Body of pancreas (tissue), 4 donors: ENCODE results near the gene RBM33. TPM values are rescaled to one million over a fixed set of nuclear protein-coding genes. Genes with fewer than 3 reads are reported as not detected.

Experiments used
- ATAC-seq: fragments of 150-250 bp; one replicate; pipeline ENCODE4 v1.9.1; 2016
- DNase-seq, 4 donors: peaks; one replicate each; pipeline ENCODE4 v3.0.0-alpha.2; 2019
- H3K27ac ChIP-seq, 4 donors: fragments of 200-600 bp; sonication (generic); 1 replicate in 3 of 4; 2 replicates in 1 of 4; pipeline versions ENCODE4 v1.5.1 to v1.6.1; 2016 to 2019; ENCODE audit warnings: mild to moderate bottlenecking in 1 of 4, mixed read lengths in 1 of 4, moderate library complexity in 1 of 4
- H3K27me3 ChIP-seq, 2 donors: fragments of 200-600 bp; sonication (generic); one replicate each; pipeline ENCODE4 v1.6.0; 2016; ENCODE audit warnings: mild to moderate bottlenecking in 1 of 2
- H3K36me3 ChIP-seq, 2 donors: fragments of 200-600 bp; sonication (generic); replicated peaks in 1 of 2; 2 replicates each; pipeline ENCODE4 v1.5.1; 2016; ENCODE audit warnings: low read depth in 2 of 2; ENCODE audit not compliant: insufficient read depth in 1 of 2
- H3K4me1 ChIP-seq: fragments of 200-600 bp; sonication (generic); one replicate; pipeline ENCODE4 v1.6.0; 2016
- H3K4me3 ChIP-seq, 2 donors: fragments of 200-600 bp; sonication (generic); 1 replicate in 1 of 2; 2 replicates in 1 of 2; pipeline ENCODE4 v1.5.1; 2016 to 2019
- H3K9me3 ChIP-seq, 3 donors: fragments of 200-600 bp; sonication (generic); 1 replicate in 2 of 3; 2 replicates in 1 of 3; pipeline ENCODE4 v1.5.1; 2016
- POLR2A ChIP-seq, 3 donors: fragments of 450-650 bp; IDR thresholded peaks; one replicate each; pipeline ENCODE4 v1.6.1; 2016; ENCODE audit warnings: antibody characterized with exemption in 3 of 3, mild to moderate bottlenecking in 2 of 3
- WGBS, 2 donors: methylation state at CpG; one replicate each; pipeline ENCODE4 v1.1.5; 2017; 5-methylcytosine and 5-hydroxymethylcytosine counted together
- intact Hi-C: fragments of 100-400 bp; cut with DNase I; formaldehyde crosslinking; loops from one replicate; pipeline ENCODE4 v1.15.1; 2023
- total RNA-seq, 2 donors: library from RNA; depleted of rRNA; stranded (reverse); fragments of >200 nt; gene quantifications; one replicate each; pipeline ENCODE4 v1.1.0, GENCODE V29; 2016
- TF ChIP-seq, protein P1 (sequence below), 7 experiments: fragments of 450-650 bp in 4 of 7; fragments of 200-600 bp in 3 of 7; sonication (generic) in 3 of 7; IDR thresholded peaks; one replicate each; pipeline ENCODE4 v1.5.1; 2016 to 2019; ENCODE audit warnings: antibody characterized with exemption in 7 of 7

RBM33 gene
- total RNA-seq, 2 donors from 2014 or later: 30.6 to 78.4 TPM

DNA sequence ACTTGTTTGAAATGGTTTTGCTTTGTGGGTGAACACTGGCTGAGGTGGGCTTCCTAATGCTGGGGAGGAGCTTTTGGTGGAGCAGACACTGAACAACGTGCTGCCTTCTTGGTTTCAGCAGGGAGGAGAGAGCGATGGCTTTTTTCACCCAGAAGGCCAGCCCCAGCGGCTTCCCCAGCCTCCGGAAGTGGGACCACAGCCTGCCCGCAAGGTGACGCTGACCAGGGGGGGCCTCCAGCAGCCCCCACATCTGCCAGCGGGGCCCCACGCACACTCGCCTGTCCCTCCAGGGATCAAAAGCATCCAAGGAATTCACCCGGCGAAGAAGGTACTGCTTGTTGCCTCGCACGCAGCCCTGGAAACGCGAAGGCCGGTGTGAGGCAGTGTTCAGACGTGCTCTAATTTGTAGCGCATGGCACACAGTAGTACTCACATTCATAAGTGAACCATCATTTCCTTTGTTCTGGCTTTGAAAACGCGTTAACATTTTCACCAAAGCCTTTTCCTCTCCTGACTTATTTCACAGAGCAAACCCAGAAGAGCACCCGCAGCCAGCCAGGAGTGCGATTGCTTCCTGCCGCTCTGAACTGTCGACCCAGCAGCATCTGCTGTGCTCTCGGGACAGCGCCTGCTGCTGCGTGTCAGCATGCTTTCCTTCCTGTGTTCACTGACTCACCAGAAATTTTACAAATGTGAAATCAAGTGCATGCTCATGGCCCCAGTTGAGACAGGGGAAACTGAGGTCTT, 119.4 kb downstream of the RBM33 start:
- intact Hi-C loops: loop anchor here (10.0 kb wide), 2 partner anchors 379 to 839 kb away; no protein-coding TSS in a partner anchor
- 55 to 86% methylated on average over 23 to 27 of the region's 27 CpGs for WGBS, 2 donors

DNA sequence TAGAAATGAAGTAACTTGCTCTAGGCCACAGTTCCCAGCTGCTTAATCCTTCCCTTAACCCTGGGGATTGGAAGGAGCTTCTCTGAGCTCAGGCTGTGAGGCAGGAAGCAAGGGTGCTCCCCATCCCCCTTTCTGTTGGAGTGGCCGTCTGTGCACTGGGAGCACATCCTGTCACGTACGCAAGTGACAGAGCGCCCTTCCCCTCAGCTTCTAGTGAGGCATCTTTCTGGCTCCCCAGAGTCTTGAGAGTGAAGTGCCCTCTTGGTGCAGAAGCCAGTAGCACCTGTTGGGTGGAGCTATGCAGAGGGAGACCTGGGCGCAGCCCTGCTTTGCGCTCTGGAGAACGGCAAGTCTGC, 120.0 kb downstream of the RBM33 start:
- no peaks in the 10 kb centered on the region for H3K9me3 ChIP-seq
- no peak overlapping the region for H3K27ac ChIP-seq
- H3K4me1 ChIP-seq: no peaks in the 10 kb centered on the region
- H3K36me3 ChIP-seq: peaks cover 0 to 16% of the 10 kb centered on the region in 2 donors
- intact Hi-C loops: loop anchor here (10.0 kb wide), 2 partner anchors 380 to 840 kb away; no protein-coding TSS in a partner anchor
- no peaks in the 10 kb centered on the region for H3K27me3 ChIP-seq
- no peak for ATAC-seq
- H3K4me3 ChIP-seq: no peak overlapping the region
- WGBS, 2 donors: 74 to 91% methylated on average over 7 of the region's 7 CpGs
- DNase-seq: no peak
- TF ChIP-seq, protein P1, sequence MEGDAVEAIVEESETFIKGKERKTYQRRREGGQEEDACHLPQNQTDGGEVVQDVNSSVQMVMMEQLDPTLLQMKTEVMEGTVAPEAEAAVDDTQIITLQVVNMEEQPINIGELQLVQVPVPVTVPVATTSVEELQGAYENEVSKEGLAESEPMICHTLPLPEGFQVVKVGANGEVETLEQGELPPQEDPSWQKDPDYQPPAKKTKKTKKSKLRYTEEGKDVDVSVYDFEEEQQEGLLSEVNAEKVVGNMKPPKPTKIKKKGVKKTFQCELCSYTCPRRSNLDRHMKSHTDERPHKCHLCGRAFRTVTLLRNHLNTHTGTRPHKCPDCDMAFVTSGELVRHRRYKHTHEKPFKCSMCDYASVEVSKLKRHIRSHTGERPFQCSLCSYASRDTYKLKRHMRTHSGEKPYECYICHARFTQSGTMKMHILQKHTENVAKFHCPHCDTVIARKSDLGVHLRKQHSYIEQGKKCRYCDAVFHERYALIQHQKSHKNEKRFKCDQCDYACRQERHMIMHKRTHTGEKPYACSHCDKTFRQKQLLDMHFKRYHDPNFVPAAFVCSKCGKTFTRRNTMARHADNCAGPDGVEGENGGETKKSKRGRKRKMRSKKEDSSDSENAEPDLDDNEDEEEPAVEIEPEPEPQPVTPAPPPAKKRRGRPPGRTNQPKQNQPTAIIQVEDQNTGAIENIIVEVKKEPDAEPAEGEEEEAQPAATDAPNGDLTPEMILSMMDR (IDR thresholded peaks at IDR 0.05): no peak
- no peak for TF ChIP-seq POLR2A (IDR thresholded peaks at IDR 0.05)

More for the DNA sequence above, 119.4 kb downstream of the RBM33 start:
- ATAC-seq: peak; percentile 41
- TF ChIP-seq, protein P1 (IDR thresholded peaks at IDR 0.05): no peak
- no peak for TF ChIP-seq POLR2A (IDR thresholded peaks at IDR 0.05)
- Histone ChIP-seq H3K27ac (no peak overlapping the region), H3K27me3 (no peaks in the 10 kb centered on the region), H3K4me3 (no peak overlapping the region), H3K36me3 (peaks cover 0 to 15% of the 10 kb centered on the region in 2 donors), H3K9me3 (no peaks in the 10 kb centered on the region), H3K4me1 (no peaks in the 10 kb centered on the region)
- DNase-seq: peak in 1 of 4 donors; percentile 33

DNA sequence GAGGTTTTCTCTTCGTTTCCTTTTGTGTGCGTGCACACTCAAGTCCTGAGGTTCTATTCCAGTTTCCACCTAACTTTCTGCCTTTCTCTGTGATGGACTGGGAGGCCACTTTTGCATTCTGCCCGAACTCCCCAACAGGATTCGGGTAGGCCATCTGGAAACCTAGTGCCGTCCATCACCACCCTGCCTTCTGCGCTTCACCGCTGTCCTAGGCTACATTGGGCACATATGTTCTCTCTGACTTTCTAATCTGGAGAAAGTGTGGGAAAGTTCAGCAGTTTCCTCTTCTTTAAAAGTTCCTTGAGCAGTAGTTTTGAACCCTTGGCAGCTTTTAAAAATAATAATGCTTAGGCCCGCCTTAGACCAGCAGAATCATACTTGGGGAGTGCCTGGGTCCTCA, 121.0 kb downstream of the RBM33 start:
- intact Hi-C loops: loop anchor here (10.0 kb wide), 2 partner anchors 381 to 841 kb away; no protein-coding TSS in a partner anchor
- Histone ChIP-seq H3K9me3 (no peaks in the 10 kb centered on the region), H3K4me3 (no peak overlapping the region), H3K4me1 (no peaks in the 10 kb centered on the region), H3K27ac (no peak overlapping the region), H3K36me3 (peaks cover 0 to 19% of the 10 kb centered on the region in 2 donors), H3K27me3 (no peaks in the 10 kb centered on the region)
- 89 to 95% methylated on average over 8 of the region's 8 CpGs for WGBS, 2 donors
- TF ChIP-seq, protein P1 (IDR thresholded peaks at IDR 0.05): no peak
- no peak for TF ChIP-seq POLR2A (IDR thresholded peaks at IDR 0.05)
- DNase-seq: no peak
- ATAC-seq: no peak

DNA sequence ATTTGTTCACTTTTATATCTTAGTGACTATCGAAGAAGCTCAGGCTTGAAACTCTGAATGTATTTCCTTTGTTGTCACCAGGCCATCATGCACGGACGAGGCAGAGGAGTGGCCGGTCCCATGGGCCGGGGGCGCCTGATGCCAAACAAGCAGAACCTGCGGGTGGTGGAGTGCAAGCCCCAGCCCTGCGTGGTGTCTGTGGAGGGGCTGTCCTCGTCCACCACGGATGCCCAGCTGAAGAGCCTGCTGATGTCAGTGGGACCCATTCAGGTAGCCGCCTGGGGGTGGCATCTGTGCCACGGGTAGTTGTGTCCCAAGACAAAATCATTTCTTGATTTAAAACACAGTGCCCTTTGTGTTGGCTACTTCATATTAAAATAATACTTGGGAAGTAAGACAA, 121.9 kb downstream of the RBM33 start:
- WGBS, 2 donors: 86 to 91% methylated on average over 12 of the region's 12 CpGs
- no peaks in the 10 kb centered on the region for H3K27me3 ChIP-seq
- no peak overlapping the region for H3K27ac ChIP-seq
- TF ChIP-seq POLR2A (IDR thresholded peaks at IDR 0.05): no peak
- TF ChIP-seq, protein P1 (IDR thresholded peaks at IDR 0.05): no peak
- H3K4me3 ChIP-seq: no peak overlapping the region
- no peaks in the 10 kb centered on the region for H3K9me3 ChIP-seq
- H3K4me1 ChIP-seq: no peaks in the 10 kb centered on the region
- ATAC-seq (no peak), DNase-seq (no peak)
- H3K36me3 ChIP-seq: peaks cover 0 to 21% of the 10 kb centered on the region in 2 donors
- intact Hi-C loops: loop anchor here (10.0 kb wide), 2 partner anchors 382 to 842 kb away; no protein-coding TSS in a partner anchor
